ENCODE results near the gene ANKK1.

Gene ANKK1

DNA sequence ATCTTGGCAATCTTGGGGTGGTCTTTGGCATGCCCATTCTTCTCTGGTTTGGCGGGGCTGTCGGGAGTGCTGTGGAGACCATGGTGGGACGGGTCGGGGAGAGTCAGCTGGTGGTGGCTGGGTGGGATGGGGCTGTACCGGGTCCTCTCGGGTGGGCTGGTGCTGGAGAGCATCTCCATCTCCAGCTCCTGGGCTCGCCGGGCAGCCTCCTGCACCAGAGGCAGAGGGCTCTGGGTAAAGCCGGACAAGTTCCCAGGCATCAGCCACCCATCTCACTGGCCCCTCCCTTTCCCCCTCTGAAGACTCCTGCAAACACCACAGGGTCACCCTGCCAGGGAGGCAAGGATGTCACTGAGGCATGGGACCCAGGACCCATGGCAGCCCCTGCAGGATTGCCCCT lies 25.1 kb downstream of the ANKK1 start:
- Histone ChIP-seq H3K27ac (ENCODE audit: low read depth, low read length) (no peak overlapping the region), H3K9me3 (ENCODE audit: low read length) (no peaks in the 10 kb centered on the region)

DNA sequence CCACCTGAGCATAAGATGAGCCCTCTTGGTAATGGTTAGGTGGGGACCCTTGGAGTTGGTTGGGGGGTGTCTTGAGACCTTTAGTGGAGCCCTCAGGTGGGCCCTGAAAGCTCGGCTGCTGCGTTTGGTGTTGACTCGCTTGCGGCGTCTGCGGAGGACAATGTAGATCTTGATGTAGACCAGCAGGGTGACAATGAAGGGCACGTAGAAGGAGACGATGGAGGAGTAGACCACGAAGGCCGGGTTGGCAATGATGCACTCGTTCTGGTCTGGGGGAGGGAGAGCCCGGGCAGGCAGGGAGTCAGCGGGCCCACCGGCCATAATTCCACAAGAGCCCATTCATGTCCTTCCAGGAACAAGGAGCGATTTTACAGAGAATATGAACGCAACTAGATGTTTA lies 27.8 kb downstream of the ANKK1 start:
- H3K36me3 ChIP-seq (ENCODE audit: insufficient read depth, low read length), result no peaks in the 10 kb centered on the region
- H3K27me3 ChIP-seq (ENCODE audit: control insufficient read depth in 1 of 2, insufficient read depth in 2 of 2, low read length in 2 of 2), result no peaks in the 10 kb centered on the region
- no peak overlapping the region for H3K9ac ChIP-seq (ENCODE audit: low read length)
- H3K4me3 ChIP-seq (ENCODE audit: low read depth in 1 of 2, low read length in 2 of 2), result no peak overlapping the region
- no peaks in the 10 kb centered on the region for H3K4me1 ChIP-seq (ENCODE audit: insufficient read depth, low read length)
- no peak overlapping the region for H3K27ac ChIP-seq (ENCODE audit: low read depth, low read length)
- no peaks in the 10 kb centered on the region for H3K9me3 ChIP-seq (ENCODE audit: low read length)

More for the DNA sequence above, 25.1 kb downstream of the ANKK1 start:
- H3K36me3 ChIP-seq (ENCODE audit: insufficient read depth, low read length), result no peaks in the 10 kb centered on the region
- no peak overlapping the region for H3K4me3 ChIP-seq (ENCODE audit: low read depth in 1 of 2, low read length in 2 of 2)
- H3K4me1 ChIP-seq (ENCODE audit: insufficient read depth, low read length), result no peaks in the 10 kb centered on the region
- H3K27me3 ChIP-seq (ENCODE audit: control insufficient read depth in 1 of 2, insufficient read depth in 2 of 2, low read length in 2 of 2), result no peaks in the 10 kb centered on the region
- no peak overlapping the region for H3K9ac ChIP-seq (ENCODE audit: low read length)

DNA sequence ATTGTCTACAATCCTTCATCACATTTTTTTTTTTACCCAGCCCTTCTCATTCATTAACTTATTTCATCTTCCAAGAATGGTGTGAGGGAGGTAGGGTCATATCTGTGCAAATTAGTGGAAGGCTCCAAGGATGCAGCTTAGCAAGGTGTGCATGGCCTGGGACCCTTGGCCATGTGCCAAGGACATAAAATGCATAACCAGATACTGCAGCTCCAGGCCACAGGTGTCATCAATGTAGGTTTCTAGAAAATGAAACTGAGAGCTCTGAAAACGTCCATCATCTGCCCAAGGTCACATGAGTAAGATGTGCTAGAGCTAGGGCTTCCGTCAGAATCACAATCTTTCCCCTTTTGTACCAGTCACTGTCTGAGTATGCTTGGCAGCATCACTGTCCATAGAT lies 29.8 kb downstream of the ANKK1 start:
- Histone ChIP-seq H3K4me3 (ENCODE audit: low read depth in 1 of 2, low read length in 2 of 2) (no peak overlapping the region), H3K27ac (ENCODE audit: low read depth, low read length) (no peak overlapping the region), H3K9ac (ENCODE audit: low read length) (no peak overlapping the region), H3K4me1 (ENCODE audit: insufficient read depth, low read length) (no peaks in the 10 kb centered on the region), H3K36me3 (ENCODE audit: insufficient read depth, low read length) (no peaks in the 10 kb centered on the region), H3K27me3 (ENCODE audit: control insufficient read depth in 1 of 2, insufficient read depth in 2 of 2, low read length in 2 of 2) (no peaks in the 10 kb centered on the region), H3K9me3 (ENCODE audit: low read length) (no peaks in the 10 kb centered on the region)

DNA sequence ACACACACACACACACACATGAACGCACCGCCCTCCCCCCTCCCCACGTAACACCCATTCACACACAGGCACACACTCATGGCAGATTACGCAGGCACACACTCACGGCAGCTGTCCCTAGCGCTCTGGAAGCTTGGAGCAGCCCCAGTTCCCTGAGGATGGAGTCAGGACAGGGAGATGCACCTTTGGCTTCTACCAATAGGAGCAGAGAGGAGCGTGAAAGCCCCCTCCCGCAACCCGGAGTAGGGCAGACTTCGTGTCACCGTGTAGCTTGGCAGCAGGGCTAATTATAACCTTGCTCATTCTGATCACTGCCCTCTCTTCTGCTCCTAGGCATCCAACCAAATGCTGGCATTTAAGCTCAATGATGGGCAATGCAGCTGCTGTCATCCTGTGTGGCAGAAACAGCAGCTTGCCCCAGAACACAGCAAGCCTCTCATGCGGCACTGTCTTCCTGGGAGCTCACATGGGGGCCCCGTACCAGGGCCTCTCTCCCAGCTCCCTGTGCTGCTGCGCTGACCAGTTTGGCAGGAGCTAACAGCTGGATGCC lies 31.9 kb downstream of the ANKK1 start:
- Histone ChIP-seq H3K27me3 (ENCODE audit: control insufficient read depth in 1 of 2, insufficient read depth in 2 of 2, low read length in 2 of 2) (no peaks in the 10 kb centered on the region), H3K4me3 (ENCODE audit: low read depth in 1 of 2, low read length in 2 of 2) (no peak overlapping the region)

DNA sequence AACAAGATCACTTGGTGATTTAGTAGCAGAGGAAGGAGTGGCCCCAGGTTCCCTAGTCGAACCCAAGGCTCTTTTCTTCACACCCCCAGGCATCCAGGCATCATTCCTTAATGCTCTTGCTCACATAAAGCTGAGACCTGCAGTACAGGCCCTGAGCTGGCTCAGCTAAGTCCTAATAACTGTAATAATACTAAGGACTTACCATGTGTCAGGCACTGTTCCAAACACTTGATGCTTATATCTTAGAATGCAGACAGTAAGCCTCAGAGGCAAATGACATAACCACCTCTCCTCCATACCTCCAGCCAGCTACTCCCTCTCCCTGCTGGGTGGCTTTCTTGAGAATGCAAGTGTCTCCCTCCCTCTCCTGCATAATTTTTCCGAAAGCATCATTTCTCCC lies 33.2 kb downstream of the ANKK1 start:
- H3K9ac ChIP-seq (ENCODE audit: low read length), result no peak overlapping the region
- H3K27ac ChIP-seq (ENCODE audit: low read depth, low read length), result no peak overlapping the region
- no peaks in the 10 kb centered on the region for H3K36me3 ChIP-seq (ENCODE audit: insufficient read depth, low read length)
- no peaks in the 10 kb centered on the region for H3K27me3 ChIP-seq (ENCODE audit: control insufficient read depth in 1 of 2, insufficient read depth in 2 of 2, low read length in 2 of 2)
- no peaks in the 10 kb centered on the region for H3K9me3 ChIP-seq (ENCODE audit: low read length)
- no peaks in the 10 kb centered on the region for H3K4me1 ChIP-seq (ENCODE audit: insufficient read depth, low read length)
- no peak overlapping the region for H3K4me3 ChIP-seq (ENCODE audit: low read depth in 1 of 2, low read length in 2 of 2)

More for the DNA sequence above, 31.9 kb downstream of the ANKK1 start:
- no peak overlapping the region for H3K27ac ChIP-seq (ENCODE audit: low read depth, low read length)
- no peaks in the 10 kb centered on the region for H3K9me3 ChIP-seq (ENCODE audit: low read length)
- H3K36me3 ChIP-seq (ENCODE audit: insufficient read depth, low read length), result no peaks in the 10 kb centered on the region
- no peak overlapping the region for H3K9ac ChIP-seq (ENCODE audit: low read length)
- H3K4me1 ChIP-seq (ENCODE audit: insufficient read depth, low read length), result no peaks in the 10 kb centered on the region

DNA sequence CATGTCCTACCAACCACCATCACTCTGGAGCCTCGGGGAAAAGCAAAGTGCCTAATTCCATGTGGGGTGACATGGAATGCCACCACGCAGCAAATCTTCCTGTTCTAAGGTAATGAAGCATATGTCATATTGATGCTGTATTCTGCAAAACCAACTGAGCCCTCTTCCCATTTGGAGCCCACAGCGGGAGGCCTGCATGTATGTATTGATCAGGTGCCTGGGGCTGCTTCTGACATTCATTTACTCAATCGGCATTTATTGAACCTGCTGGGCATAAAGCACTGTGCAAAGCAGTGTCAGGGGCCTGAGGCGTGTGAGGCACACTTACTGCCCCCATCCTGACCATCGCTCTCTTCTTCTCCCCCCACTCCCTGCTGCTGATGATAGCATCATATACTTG lies 39.1 kb downstream of the ANKK1 start:
- Histone ChIP-seq H3K4me3 (ENCODE audit: low read depth in 1 of 2, low read length in 2 of 2) (no peak overlapping the region), H3K27me3 (ENCODE audit: control insufficient read depth in 1 of 2, insufficient read depth in 2 of 2, low read length in 2 of 2) (no peaks in the 10 kb centered on the region), H3K9me3 (ENCODE audit: low read length) (no peaks in the 10 kb centered on the region), H3K36me3 (ENCODE audit: insufficient read depth, low read length) (no peaks in the 10 kb centered on the region), H3K27ac (ENCODE audit: low read depth, low read length) (no peak overlapping the region), H3K4me1 (ENCODE audit: insufficient read depth, low read length) (no peaks in the 10 kb centered on the region), H3K9ac (ENCODE audit: low read length) (no peak overlapping the region)

DNA sequence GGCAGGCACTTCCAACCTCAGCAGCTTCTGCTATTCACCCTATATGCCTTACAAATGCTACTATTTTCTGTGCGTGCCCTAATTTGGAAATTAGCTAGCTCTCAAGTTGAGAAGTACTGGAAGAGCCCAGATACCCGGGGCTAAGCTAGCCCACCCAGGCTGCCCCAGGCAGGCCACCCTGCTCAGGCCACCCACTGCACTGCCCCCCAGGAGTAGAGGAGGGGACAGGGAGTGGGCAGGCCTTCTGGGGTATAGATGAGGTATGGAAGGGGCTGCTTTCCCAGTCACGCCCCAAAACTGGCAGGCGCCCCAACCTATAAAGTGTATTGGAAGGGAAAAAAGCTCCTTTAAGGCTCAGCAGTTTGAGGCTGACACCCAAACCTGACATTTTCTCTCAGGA lies 44.2 kb downstream of the ANKK1 start:
- Histone ChIP-seq H3K27me3 (ENCODE audit: control insufficient read depth in 1 of 2, insufficient read depth in 2 of 2, low read length in 2 of 2) (no peaks in the 10 kb centered on the region), H3K36me3 (ENCODE audit: insufficient read depth, low read length) (no peaks in the 10 kb centered on the region), H3K4me1 (ENCODE audit: insufficient read depth, low read length) (no peaks in the 10 kb centered on the region), H3K27ac (ENCODE audit: low read depth, low read length) (no peak overlapping the region), H3K9me3 (ENCODE audit: low read length) (no peaks in the 10 kb centered on the region), H3K9ac (ENCODE audit: low read length) (no peak overlapping the region), H3K4me3 (ENCODE audit: low read depth in 1 of 2, low read length in 2 of 2) (no peak overlapping the region)

DNA sequence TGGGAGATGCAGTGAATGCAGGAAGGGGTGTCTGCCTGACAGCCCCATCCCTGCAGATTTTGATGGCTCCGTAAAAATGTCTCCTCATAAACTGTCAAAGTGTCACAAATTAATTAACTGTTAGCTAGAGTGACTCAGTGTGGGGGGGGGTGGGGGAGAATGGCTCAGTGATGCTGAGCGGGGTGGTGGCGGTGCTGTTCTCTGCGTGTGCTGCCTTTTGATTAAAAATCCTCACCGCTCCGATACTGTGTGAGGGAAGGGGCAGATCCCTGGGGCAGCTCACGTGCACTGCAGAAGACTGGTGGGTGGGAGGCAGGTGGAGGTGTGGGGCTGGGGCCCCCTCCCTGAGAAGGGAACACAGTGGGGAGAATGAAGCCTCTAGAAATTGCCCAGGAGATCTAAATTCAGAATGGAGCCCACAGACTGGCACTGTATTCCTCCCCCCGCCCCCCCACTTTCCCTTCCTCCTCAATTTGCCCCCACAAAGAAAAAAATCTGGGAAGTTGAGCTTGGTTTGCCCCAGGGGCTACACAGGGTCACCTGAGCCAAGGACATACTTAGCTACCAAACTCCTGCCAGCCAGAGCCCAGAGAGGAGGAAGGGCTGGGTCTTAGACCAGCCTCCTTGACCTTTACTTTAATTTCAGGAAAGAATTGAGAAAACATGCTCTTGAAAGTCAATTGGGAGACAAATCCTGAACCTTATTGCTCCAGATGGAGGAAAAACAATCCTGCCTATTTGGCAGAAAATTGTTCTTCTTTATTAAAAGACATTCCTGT lies 47.8 kb downstream of the ANKK1 start:
- H3K4me1 ChIP-seq (ENCODE audit: insufficient read depth, low read length), result no peaks in the 10 kb centered on the region
- no peak overlapping the region for H3K27ac ChIP-seq (ENCODE audit: low read depth, low read length)
- H3K4me3 ChIP-seq (ENCODE audit: low read depth in 1 of 2, low read length in 2 of 2), result no peak overlapping the region
- H3K9ac ChIP-seq (ENCODE audit: low read length), result no peak overlapping the region
- H3K36me3 ChIP-seq (ENCODE audit: insufficient read depth, low read length), result no peaks in the 10 kb centered on the region
- no peaks in the 10 kb centered on the region for H3K27me3 ChIP-seq (ENCODE audit: control insufficient read depth in 1 of 2, insufficient read depth in 2 of 2, low read length in 2 of 2)
- H3K9me3 ChIP-seq (ENCODE audit: low read length), result no peaks in the 10 kb centered on the region

DNA sequence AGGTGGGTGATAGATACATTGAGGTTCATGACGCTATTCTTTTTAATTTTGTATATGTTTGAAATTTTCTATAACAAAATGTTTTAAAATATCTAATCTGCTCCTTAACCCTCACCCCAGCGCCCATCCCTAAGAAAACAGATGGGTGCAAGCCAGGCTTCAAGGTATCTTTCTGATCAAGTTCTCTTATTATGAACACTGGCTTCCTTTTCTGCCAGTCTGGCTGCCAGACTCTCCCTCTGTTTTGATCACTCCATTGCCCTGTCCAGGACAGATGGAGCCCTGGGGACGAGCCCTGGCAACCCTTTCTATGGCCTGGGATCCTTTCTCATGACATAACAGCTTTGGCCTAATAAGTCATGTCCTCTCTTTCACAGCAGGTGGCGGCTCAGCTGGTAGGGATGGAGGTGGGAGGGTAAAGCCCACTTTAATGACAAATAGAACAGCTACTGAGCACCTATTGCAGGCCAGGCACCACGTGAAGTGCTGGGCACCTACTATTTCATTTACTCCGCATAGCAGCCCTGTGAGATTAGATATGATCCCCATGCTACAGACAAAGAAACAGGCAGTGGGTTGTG lies 49.2 kb downstream of the ANKK1 start:
- Histone ChIP-seq H3K4me3 (ENCODE audit: low read depth in 1 of 2, low read length in 2 of 2) (no peak overlapping the region), H3K9ac (ENCODE audit: low read length) (no peak overlapping the region), H3K27ac (ENCODE audit: low read depth, low read length) (no peak overlapping the region), H3K9me3 (ENCODE audit: low read length) (no peaks in the 10 kb centered on the region), H3K27me3 (ENCODE audit: control insufficient read depth in 1 of 2, insufficient read depth in 2 of 2, low read length in 2 of 2) (no peaks in the 10 kb centered on the region), H3K36me3 (ENCODE audit: insufficient read depth, low read length) (no peaks in the 10 kb centered on the region), H3K4me1 (ENCODE audit: insufficient read depth, low read length) (no peaks in the 10 kb centered on the region)

DNA sequence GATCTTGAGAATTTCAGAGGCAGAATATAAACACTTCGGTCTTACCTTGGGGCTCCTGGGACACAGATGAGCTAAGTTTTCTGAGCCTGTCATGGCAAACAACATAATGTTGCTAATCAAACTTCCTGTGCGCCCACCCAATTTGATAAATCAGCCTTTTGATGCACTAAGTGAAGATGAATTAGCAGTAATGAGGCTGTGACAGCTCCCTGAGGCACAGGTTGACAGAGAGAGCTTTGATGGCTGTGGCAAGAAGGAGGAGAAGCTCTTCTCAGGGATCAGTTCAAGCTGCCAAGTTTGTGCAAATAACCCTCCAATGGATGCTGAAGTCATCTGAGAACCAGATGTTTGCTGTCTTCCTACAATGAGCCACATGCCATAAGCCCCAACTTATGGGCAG lies 53.2 kb downstream of the ANKK1 start:
- Histone ChIP-seq H3K4me1 (ENCODE audit: insufficient read depth, low read length) (peaks cover 17% of the 10 kb centered on the region), H3K9ac (ENCODE audit: low read length) (no peak overlapping the region), H3K4me3 (ENCODE audit: low read depth in 1 of 2, low read length in 2 of 2) (no peak overlapping the region), H3K27ac (ENCODE audit: low read depth, low read length) (no peak overlapping the region), H3K27me3 (ENCODE audit: control insufficient read depth in 1 of 2, insufficient read depth in 2 of 2, low read length in 2 of 2) (no peaks in the 10 kb centered on the region), H3K36me3 (ENCODE audit: insufficient read depth, low read length) (no peaks in the 10 kb centered on the region), H3K9me3 (ENCODE audit: low read length) (no peaks in the 10 kb centered on the region)

DNA sequence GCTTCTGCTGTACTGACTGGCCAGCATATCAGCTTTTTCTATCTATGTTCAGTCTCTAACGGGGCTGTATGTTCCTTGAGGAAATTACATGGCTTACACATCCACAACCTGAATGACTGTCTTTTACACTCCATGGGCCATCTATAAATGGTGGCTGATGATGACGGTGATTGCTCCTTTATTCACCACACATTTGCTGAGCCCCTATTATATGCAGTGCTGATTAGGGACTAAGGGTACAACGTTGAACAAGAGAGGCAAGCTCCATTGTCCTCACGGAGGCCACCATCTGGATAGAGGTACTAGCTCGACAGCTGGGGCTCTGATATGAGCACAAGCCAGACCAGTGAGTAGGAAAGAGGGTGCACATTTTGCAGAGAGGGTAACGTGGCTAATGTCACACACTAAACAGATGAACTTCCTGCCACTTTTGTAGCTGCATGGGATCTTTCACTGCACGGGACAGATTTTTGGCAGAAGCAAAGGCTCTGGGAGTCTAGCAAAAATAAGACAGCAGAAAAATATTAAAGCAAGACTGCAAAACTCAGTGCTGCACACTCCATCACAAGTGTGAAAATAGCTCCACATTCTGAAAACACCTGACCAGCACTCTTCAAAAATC lies 57.0 kb downstream of the ANKK1 start:
- Histone ChIP-seq H3K36me3 (ENCODE audit: insufficient read depth, low read length) (no peaks in the 10 kb centered on the region), H3K27me3 (ENCODE audit: control insufficient read depth in 1 of 2, insufficient read depth in 2 of 2, low read length in 2 of 2) (no peaks in the 10 kb centered on the region), H3K4me3 (ENCODE audit: low read depth in 1 of 2, low read length in 2 of 2) (no peak overlapping the region)

More for the DNA sequence above, 57.0 kb downstream of the ANKK1 start:
- no peak overlapping the region for H3K9ac ChIP-seq (ENCODE audit: low read length)
- H3K4me1 ChIP-seq (ENCODE audit: insufficient read depth, low read length), result peaks cover 26% of the 10 kb centered on the region
- H3K9me3 ChIP-seq (ENCODE audit: low read length), result no peaks in the 10 kb centered on the region
- no peak overlapping the region for H3K27ac ChIP-seq (ENCODE audit: low read depth, low read length)

Measured in muscle layer of colon (tissue), 2 donors.